Embryonic facial prominence (tissue), 1 donor: ENCODE measurements around the gene CD82.

Source experiments
- DNase-seq: peaks from one replicate; pipeline ENCODE4 v3.0.0-alpha.2; 2016; ENCODE audit errors: extremely low spot score

Gene CD82

GRCh38 chr11:44600839-44601383 is 35.4 kb downstream of the CD82 start:
- DNase-seq = no peak

GRCh38 chr11:44601471-44602370 is 36.3 kb downstream of the CD82 start:
- no peak for DNase-seq

GRCh38 chr11:44602891-44603310 is 37.4 kb downstream of the CD82 start:
- no peak for DNase-seq

GRCh38 chr11:44604171-44604581 is 38.7 kb downstream of the CD82 start:
- DNase-seq = no peak

- DNase-seq = no peak
Measured at GRCh38 chr11:44605068-44605708, 39.7 kb downstream of the CD82 start.

- no peak for DNase-seq
Measured at GRCh38 chr11:44605965-44606364, 40.5 kb downstream of the CD82 start.

GRCh38 chr11:44606472-44606871 is 41.0 kb downstream of the CD82 start:
- DNase-seq = no peak

GRCh38 chr11:44607319-44607962 is 42.0 kb downstream of the CD82 start:
- DNase-seq = no peak

- no peak for DNase-seq
Measured at GRCh38 chr11:44607987-44608386, 42.5 kb downstream of the CD82 start.

- no peak for DNase-seq
Measured at GRCh38 chr11:44608651-44608990, 43.2 kb downstream of the CD82 start.

- no peak for DNase-seq
Measured at GRCh38 chr11:44608991-44609782, 43.7 kb downstream of the CD82 start.

GRCh38 chr11:44609783-44610155 is 44.3 kb downstream of the CD82 start:
- DNase-seq = no peak

GRCh38 chr11:44610186-44610955 is 44.9 kb downstream of the CD82 start:
- no peak for DNase-seq

GRCh38 chr11:44611088-44611487 is 45.6 kb downstream of the CD82 start:
- no peak for DNase-seq

GRCh38 chr11:44611687-44612434 is 46.4 kb downstream of the CD82 start:
- DNase-seq = no peak

- no peak for DNase-seq
Measured at GRCh38 chr11:44613153-44613552, 47.7 kb downstream of the CD82 start.

- DNase-seq = no peak
Measured at GRCh38 chr11:44614281-44614775, 48.9 kb downstream of the CD82 start.

GRCh38 chr11:44615041-44615755 is 49.7 kb downstream of the CD82 start:
- no peak for DNase-seq
